GM12872 (cell line): Measurements from ENCODE around the gene ITGA2B.

ENCODE experiments used
- CTCF ChIP-seq: IDR thresholded peaks from 3 replicates; pipeline ENCODE4 v1.5.1; 2011; ENCODE audit warnings: low read depth, mild to moderate bottlenecking, low read length, moderate library complexity; ENCODE audit not compliant: insufficient read depth

Gene ITGA2B

GRCh38 chr17:44323359-44324091 lies 65.9 kb downstream of the ITGA2B start:
- TF ChIP-seq CTCF: no peak

- no peak for TF ChIP-seq CTCF
These were observed 67.1 kb downstream of the ITGA2B start for GRCh38 chr17:44322236-44322895.
